ENCODE measurements around the gene PRDM7.
"Not testable (repeated sequence)": the region's sequence is repeated elsewhere in the genome, so short reads cannot be mapped to it uniquely, and the experiment has no call there.

PRDM7 gene

GRCh38 chr16:90011508-90011819 is 65.7 kb downstream of the PRDM7 start:
- no peak for DNase-seq

- DNase-seq: no peak
Observed at GRCh38 chr16:90010676-90011507, 66.2 kb downstream of the PRDM7 start.

- no peak for DNase-seq
Observed at GRCh38 chr16:90009172-90009899, 67.8 kb downstream of the PRDM7 start.

- peak; percentile 68 for DNase-seq
Observed at GRCh38 chr16:90008708-90009145, 68.4 kb downstream of the PRDM7 start.

GRCh38 chr16:90007635-90008234 is 69.4 kb downstream of the PRDM7 start:
- not testable (repeated sequence) for DNase-seq

- no peak for DNase-seq
Observed at GRCh38 chr16:90007015-90007414, 70.1 kb downstream of the PRDM7 start.
